Renal cortex interstitium (tissue), 11 donors: Measurements from ENCODE around the gene PACSIN2. TPM values are rescaled to one million over a fixed set of nuclear protein-coding genes. Genes with fewer than 3 reads are reported as not detected.
"Not testable (repeated sequence)": the region's sequence is repeated elsewhere in the genome, so short reads cannot be mapped to it uniquely, and the experiment has no call there.

Source experiments
- DNase-seq, 11 donors: peaks; one replicate each; pipeline ENCODE4 v3.0.0-alpha.2; 2013; ENCODE audit warnings: low read depth in 9 of 11, low spot score in 4 of 11; ENCODE audit errors: extremely low read depth in 1 of 11
- polyA plus RNA-seq, 3 donors: library from polyadenylated mRNA; unstranded; fragments of 120-200 nt; gene quantifications; one replicate each; pipeline ENCODE4 v1.2.1, GENCODE V29; 2013; ENCODE audit not compliant: insufficient read length in 3 of 3

The PACSIN2 gene
- polyA plus RNA-seq, 3 donors = 62.5 to 72.4 (median 69.1) TPM

DNA sequence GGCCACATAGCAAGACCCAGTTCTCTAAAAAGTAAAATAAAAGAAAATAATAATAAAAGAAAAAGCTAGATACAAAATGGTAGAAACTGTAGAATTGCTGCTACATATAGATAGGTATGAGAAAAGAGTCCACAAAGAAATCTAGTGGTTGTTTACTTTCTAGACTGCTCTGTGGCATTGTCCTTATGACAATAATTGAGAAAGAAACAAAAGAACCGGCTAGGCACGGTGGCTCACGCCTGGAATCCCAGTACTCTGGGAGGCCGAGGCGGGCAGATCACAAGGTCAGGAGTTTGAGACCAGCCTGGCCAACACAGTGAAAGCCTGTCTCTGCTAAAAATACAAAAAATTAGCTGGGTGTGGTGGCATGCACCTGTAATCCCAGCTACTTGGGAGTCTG is 1.2 kb upstream of the PACSIN2 start:
- DNase-seq = not testable (repeated sequence)

DNA sequence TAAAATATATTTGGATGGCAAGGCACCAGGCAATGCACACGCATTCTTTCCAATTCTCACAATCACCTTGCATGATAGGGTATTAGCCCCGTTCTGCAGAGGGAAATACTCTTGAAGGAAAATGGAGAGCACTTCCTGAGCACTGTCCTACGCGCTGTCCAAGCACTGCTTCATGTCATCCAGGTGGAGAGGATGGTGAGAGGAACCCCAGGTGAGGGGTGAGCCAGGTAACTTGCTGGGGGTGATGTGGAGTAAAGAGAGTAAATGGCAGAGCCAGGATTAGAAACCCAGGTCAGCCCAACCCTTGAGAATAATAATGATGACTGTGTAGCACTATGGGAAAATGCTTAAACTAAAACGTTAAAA is 711 bp upstream of the PACSIN2 start:
- no peak for DNase-seq

DNA sequence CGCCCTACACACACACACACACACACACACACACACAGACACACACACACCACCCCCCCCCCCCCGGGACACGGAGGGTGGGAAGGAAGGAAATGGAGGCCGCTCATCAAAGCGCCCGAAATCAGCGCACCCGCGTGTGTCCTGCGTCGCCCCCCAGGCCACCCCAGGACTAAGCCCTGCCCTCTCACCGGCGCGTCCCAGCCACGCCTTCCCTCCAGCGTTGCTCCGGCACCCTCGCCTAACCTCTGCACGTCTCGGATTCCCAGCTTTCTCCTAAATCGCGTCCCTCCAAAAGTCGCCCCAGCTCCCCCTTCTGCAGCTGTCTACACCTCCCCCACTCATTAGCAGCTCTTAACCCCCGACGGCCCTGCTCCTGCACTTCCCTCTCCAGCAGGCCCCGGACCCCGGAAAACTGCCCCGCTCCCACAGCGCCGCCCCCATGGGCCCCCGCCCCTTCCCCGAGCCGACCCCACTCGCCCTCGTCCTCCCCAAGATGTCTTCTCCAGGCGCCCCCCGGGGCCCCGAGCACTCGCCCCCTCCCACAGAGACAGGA is 557 bp downstream of the PACSIN2 start:
- DNase-seq = peak in 1 of 11 donors; percentile 31

DNA sequence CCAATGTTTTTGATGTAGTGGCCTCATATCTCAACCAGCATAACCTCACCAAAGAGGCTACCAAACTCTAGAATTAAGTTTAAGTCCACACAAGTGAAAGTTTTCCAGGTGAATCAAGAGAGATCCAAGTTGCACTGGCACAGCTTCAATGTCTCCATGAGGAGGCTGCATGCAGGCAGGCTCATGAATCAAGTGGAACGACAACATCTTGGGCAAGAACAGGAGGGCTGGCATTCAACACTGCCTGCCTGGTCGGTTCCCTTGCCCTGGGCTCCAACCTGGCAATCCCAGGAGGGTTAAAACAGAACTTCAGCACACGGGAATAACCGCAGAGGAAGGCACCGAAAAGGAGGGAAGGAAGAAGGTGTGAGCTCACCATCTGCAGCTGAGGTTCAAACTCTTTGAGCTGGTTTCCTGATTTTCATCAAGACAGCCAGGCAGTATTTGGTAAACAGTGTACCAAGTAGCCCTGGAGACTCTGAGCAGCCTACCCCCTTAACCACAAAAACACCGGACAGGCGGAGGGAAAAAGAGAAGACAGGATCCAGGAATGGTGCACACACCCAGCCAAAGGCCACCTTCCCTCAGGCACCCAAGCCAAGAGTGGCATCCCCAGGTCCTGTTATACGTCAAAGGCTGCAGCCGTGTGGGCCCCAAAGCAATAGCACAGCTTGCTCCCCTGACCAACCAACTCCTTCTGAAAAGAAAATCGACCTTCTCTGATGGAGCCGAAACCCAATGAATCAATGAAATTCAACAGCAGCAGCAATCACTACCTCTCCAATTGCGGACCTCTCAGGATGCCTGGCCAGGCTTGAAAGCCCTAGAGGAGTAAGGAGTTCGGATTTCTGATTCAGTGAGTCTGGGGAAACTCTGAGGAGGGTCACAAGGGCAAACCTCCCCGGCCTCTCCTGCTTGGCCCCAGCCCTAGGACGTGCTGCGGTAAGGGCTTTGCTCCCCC is 1.3 kb downstream of the PACSIN2 start:
- no peak for DNase-seq

DNA sequence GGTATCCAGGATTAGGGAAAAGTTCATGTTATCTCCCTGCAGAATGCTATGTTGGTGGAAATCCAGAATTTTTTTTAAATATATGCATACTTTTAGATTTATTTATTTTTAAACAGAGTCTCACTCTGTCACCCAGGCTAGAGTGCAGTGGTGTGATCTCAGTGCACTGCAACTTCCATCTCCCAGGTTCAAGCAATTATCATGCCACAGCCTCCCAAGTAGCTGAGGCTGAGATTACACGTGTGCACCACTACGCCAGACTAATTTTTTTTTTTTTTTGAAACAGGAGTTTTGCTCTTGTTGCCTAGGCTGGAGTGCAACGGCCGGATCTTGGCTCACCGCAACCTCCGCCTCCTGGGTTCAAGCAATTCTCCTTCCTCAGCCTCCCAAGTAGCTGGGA is 2.6 kb downstream of the PACSIN2 start:
- no peak for DNase-seq

DNA sequence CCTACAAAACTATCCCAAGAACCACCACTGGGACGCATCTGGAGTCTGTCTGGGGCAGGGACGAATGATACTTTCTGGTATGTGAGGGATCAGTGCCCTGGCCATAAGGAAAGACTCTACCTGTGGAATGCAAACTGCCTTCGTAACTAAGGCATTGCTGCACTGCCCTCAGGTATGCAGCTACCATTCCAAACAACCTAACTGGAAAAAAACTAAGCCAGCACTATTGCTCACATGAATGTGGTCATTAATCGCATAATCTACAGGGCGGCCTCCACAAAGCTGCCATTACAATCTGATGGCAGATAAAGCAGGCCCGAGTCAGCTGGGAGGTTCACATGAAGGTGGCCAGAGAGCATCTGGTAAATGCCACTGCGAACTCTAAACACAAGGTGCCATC is 3.9 kb downstream of the PACSIN2 start:
- peak in 4 of 11 donors; percentile 9 to 56 (median 42) for DNase-seq

DNA sequence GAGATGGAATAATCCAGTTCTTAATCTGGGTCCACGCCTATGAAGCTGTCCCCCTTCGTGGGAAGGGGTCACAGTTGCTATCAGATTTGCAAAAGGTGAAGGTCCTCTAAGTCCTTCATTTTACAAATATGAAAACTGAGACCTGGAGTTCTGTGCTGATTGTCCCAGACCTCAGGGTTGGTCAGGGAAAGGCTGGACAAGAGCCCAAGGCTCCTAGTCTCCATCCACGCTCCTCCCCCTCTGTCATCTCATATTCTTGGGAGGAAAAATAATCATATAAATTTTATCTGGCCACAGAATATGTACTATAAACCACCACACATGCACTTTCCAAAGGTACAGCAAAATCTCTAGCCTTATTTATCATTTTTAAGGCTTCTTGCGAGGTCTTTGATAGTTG is 5.5 kb downstream of the PACSIN2 start:
- no peak for DNase-seq

DNA sequence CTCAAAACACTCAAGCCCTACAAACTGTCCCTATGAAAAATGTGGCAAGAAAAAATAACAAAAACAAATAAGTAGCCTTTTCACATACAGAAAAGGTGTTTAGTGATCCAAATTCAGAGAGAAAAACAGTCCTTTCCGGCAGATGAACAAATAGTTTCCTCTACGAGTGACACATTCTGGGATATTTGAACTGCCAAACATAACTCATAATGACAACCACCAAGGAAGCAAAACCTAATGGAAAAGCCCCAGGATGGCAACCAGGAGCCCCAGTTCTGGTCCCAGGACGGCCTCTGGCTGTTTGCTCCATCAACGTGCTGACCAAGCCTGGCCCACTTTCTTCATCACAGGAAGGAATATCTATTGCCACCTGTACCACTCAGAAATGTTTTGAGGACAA is 6.0 kb downstream of the PACSIN2 start:
- DNase-seq = no peak

DNA sequence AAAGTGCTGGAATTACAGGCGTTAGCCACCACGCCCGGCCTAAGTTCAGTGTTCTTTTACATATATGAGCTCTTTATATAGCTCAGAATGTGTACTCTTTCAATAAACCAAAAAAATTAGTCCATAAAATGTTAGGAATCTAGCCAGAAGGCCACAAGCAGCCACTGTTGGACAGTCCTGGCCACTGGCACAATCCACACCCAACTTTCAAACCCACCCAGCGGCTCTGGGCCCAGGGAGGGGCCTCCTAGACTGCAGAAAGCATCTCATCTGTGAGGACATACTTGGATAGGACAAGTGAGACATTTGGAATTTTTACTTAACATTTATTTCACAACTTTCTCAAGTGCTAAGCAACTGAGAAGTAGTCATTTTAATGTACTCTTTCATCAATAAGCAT is 6.4 kb downstream of the PACSIN2 start:
- no peak for DNase-seq

DNA sequence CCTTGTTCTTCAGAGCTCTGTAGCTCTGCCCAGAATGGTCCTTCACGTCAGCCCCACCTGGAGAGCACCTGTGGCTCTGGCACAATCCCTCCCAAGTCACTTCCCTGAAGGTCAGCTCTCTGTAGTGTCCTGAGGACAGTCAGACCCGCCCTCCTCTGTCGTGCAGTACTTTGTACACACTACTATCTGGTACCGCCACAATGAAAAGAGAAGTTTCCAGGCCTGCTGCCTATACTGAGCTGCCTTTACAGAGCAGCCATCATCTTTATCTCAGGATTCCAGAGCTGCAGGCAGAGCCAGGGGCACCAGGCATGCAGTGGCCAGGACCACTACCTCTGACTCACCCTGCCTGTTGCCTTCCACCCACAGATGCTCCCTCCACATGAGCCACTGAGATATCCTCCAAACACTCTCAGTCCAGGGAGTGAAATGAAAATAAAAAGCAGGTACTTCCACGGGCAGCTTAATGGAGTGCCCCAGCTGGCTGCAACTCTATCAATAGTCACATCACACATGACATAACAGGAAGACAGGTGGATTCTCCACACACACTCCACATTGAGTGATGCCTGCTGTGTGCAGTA is 7.3 kb downstream of the PACSIN2 start:
- no peak for DNase-seq

DNA sequence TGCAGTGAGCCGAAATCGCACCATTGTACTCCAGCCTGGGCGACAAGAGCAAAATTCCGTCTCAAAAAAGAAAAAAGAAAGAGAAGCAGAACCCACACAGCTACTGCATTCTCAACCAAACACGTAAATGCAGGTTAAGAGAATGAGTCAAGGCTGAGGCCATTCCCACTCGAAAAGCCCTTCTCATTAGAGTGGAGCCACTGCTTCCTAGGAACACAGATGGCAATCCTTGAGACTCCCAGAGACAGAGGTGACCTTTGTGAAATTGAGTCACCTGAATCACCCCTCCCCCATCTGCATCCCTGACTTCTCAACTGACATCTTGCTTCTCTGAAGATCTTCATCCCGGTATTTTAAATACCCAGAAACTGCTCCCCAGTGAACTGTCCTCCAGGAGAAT is 8.2 kb downstream of the PACSIN2 start:
- no peak for DNase-seq

DNA sequence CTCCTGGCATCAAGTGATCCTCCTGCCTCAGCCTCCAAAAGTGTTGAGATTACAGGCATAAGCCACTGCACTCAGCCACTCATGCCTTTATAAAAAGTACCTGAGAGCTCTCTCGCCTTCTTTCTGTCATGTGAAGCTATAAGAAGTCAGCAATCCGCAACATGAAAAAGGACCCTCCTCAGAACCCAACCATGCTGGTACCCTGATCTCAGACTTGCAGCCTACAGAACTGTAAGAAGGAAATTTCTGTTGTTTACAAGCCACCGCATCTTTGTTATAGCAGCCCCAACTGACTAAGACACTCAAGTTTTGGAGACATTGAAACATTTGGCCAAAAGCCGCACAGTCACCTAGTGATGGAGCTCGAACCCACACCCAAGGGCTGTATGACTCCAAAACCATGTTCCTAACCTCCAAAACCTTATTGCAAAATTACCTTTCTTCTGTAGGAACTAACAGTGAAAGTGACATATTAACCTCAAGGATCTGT is 8.9 kb downstream of the PACSIN2 start:
- no peak for DNase-seq

DNA sequence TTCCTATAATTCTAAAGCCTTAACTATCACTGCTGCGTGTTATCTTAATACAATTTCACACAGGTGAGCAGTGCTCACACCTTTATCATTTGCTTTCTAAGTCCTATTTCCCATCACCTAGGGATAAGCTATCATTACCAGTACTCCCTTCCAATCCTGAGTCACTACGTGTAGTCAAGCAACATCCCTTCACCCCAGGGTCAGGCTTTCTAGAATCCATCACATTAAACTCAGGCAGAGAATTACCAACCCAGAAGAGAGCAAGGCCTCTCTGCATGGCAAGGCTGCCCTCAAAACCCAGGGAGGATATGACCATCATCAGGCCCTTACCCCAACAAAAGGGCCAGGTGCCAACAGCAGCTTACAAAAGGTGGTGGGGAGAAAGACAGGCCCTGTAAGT is 9.8 kb downstream of the PACSIN2 start:
- DNase-seq = no peak

DNA sequence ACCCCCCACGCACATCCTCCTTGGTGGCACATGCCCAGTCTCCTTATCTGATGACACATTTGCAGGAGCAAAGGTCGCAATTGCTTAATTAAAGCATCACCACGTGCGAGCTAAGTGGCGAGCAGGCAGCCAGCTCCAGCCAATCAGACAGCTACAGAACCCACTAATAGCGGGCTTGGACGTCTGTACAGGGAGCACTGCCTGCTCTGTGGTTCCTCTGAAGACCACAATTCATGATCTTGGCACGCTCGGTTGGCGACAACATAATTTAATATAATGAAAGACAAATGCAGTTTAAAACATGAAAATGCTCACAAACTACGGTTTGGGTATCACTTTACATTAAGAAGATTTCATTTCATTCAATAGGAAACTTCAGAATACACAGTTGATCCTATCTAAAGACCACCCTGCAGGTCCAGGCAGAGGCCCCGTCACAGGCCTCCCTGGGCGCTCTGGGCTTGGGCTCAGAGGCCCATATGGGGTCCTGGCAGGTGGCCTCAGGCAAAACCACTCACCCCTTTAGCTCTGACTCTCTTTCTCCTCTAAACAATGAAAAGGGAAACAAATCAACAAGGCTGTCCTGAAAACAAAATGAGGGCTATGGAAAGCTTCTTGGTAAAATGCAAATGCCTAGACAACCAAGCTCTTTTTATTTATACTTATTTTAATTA is 10.4 kb downstream of the PACSIN2 start:
- DNase-seq = no peak

DNA sequence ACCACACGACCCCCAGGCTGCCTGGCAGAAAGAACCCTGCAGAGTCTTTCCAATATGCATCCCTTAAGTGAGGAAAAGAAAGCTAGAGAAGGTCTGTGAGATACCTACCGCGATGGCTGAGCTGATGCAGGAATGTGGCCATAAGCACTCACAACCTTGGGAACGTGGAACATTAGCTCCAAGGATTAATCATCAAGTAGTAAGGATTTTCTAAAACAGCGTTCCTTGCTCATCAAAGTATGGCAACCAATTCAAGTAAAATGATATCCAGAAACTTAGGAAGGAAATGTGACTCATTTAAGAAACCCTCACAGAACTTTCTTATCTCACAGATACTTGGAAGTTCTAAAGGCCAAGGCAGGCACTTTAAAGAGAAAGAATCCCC is 12.8 kb downstream of the PACSIN2 start:
- DNase-seq = no peak

DNA sequence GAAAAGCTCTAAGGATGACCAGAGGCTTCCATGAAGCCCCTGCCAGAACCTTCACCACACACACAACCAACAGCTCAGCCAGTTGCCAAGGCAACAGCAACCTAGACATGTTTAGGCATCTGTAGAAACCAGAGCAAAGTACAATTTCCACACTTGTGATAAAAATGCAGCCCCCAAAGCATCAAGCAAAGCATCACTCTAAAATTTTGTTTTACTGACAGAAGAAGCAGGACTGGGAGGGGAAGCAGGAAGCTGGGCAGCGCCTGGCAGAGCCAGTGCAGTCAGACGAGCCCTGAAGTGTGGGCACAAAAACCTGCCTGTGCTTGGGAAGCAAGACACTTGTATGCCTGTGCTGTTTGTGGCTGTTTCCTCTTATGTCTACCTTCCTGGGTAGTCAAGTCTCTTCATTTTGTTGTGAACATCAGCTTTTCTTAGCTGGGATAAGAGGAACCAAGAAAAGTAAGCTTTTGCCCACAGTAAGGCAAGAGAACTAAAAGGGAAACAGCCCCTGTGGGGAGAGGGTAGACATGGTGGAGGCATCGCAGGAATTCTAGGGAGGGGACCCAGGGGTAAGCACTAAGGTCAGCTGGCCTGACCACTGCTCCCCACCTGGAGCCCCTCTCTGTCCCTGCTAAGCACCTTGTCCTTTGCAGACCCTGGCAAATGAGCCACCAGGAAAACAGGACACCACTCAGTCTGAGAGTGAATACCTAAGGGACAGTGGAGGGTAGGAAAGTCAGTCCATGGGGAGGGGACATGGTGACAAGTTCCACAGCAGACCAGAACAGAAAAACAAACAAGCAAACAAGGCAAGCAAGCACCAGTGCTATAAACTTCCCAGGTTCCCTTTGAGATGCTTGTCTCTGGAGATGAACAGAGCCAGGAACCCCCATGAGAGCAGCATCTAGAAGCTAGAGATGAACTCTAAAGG is 13.4 kb downstream of the PACSIN2 start:
- DNase-seq = no peak

DNA sequence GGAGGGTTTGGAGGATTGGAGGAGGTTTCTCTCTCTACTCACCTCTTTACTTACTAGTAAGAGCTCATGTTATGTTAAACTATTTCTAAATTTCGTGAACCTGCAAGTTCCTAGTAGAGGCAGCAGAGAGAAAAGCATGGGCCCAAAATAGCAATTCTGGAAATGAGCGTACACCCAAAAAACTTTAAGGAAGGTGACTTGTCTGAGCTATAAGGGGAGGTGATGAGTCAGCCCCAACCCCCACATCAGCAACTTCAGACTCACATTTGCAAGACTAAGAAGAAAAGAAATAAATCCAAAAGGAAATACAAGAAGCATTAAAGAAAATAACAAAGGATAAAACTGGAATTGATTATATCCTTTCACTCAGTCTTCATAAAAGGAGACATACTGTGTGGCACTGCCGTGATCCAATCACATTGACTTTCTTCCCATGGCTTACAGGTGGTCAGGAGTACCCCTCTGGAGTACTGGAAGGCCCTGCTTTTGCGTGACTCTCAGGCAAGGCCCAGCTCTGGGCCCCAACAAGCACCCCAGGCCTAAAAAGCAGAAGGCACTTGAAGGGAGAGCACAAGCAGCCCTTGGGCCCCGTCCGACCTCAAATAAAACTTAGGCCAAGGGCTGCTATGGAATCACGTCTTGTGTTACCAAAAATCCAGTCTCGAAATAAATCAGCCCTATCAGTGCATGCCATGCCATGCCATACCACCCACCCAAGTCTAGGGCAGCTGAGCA is 14.3 kb downstream of the PACSIN2 start:
- no peak for DNase-seq

DNA sequence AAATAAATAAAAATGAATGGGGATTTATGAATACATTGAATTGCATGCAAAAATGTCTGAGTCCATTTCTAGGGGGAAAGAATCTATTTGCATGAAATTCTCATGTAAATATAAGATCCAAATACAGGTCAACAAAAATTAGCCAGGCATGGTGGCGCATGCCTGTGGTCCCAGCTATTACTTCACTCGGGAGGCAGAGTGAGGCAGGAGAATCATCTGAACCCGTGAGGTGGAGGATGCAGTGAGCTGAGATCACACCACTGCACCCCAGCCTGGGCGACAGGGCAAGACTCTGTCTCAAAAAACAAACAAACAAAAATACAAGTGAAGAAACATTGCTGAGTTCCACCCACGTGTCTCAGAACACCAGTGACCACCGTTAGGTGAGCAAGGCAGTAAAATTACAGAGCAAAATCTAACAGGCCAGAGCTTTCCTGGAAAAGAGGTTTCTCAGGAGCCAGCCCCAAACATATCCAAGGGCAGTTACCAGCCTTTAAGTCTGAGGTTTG is 17.3 kb downstream of the PACSIN2 start:
- DNase-seq = no peak
